ENCODE results near the gene GUF1.

GUF1 gene, protein sequence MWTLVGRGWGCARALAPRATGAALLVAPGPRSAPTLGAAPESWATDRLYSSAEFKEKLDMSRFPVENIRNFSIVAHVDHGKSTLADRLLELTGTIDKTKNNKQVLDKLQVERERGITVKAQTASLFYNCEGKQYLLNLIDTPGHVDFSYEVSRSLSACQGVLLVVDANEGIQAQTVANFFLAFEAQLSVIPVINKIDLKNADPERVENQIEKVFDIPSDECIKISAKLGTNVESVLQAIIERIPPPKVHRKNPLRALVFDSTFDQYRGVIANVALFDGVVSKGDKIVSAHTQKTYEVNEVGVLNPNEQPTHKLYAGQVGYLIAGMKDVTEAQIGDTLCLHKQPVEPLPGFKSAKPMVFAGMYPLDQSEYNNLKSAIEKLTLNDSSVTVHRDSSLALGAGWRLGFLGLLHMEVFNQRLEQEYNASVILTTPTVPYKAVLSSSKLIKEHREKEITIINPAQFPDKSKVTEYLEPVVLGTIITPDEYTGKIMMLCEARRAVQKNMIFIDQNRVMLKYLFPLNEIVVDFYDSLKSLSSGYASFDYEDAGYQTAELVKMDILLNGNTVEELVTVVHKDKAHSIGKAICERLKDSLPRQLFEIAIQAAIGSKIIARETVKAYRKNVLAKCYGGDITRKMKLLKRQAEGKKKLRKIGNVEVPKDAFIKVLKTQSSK
- total RNA-seq: 15.5 to 73.0 (median 47.8) reads per million in 17 experiments

DNA sequence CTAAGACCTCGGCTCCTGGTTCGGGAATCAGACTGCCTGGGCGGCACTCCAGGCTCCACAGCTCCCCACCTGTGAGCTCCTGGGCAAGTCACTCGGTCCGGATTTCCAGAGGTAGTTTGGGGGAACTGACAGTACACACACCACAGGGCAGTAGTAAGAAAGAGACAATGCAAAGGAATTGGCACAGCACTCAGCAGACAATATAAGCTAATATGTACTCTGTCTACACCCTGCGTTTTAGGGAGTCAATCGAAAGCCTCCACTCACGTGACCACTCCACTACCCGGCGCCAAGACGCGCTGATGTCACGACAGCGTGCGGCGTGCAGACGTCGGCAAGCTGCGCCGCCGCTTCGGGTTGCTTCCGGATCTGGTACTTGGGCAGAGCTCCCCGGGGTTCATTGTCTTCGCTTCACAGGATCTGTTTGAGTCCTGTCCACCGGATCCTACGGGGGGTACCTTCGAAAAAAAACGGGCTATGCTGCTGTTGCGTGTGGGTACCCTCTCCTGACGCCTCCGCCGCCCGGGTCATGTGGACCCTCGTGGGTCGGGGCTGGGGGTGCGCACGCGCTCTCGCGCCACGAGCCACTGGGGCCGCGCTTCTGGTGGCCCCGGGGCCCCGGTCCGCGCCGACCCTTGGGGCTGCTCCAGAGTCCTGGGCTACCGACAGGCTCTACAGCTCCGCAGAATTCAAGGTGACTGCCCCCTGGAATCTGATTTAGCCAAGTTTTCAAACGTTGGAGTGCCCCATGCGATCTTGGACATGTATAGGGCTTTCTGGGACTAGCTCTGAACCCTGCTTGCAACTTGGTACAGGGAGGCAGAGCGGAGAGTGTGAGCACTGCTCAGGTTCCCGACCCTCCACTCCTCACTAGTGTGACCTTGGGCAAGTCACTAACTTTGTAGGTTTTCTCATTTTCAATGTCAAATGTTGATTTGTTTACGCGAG is at the start of gene GUF1:
Gene GUF1 (plus strand): TSS at position 327 of the 948 bp plus-strand sequence. CDS start 203 bp downstream, at position 530.
- peak; percentile 95 to 96 (median 96) for DNase-seq

- DNase-seq: peak; percentile 60 to 74 (median 68)
Measured at GRCh38 chr4:44629280-44629866, 48.8 kb upstream of the GUF1 start.

- DNase-seq: no peak
Measured at GRCh38 chr4:44632089-44632488, 46.1 kb upstream of the GUF1 start.

DNA sequence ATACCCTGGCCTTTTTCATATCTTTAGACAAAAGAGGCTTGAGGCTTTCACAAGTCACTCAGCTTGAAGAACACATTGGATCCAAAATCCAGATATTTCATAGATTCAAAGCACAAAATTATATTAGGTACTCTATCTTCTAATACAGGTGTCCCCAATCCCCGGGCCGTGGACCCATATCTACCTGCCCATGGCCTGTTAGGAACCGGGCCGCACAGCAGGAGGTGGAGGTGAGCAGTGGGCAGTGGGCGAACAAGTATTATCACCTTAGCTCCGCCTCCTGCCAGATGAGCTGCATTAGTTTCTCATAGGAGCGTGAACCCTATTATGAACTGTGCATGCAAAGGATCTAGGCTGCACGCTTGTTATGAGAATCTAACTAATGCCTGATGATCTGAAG is 45.5 kb upstream of the GUF1 start:
- DNase-seq: no peak

DNA sequence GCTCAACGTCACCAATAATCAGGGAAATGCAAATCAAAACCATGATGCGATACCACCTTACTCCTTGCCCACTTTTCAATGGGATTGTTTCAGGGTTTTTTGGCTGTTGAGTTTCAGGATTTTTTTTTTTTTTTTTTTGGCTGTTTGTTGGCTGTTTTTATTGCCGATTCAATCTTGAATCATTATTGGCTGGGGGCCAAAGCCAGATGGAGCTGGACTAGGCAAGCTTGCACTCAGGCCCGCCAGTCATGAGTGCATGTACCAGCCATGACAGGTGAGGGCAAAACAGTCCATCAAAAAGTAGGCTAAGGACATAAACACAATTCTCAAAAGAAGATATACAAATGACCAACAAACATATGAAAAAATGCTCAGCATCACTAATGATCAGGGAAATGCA is 40.1 kb upstream of the GUF1 start:
- DNase-seq: no peak

- no peak for DNase-seq
Measured at GRCh38 chr4:44646151-44646550, 32.1 kb upstream of the GUF1 start.

GRCh38 chr4:44651425-44651824 is 26.8 kb upstream of the GUF1 start, which contains the start of gene YIPF7:
YIPF7 (minus strand) TSS chr4:44651625; CDS start chr4:44650100, 1,525 bp downstream.
- no peak for DNase-seq

- DNase-seq: no peak
Measured at GRCh38 chr4:44652002-44652401, 26.2 kb upstream of the GUF1 start.

DNA sequence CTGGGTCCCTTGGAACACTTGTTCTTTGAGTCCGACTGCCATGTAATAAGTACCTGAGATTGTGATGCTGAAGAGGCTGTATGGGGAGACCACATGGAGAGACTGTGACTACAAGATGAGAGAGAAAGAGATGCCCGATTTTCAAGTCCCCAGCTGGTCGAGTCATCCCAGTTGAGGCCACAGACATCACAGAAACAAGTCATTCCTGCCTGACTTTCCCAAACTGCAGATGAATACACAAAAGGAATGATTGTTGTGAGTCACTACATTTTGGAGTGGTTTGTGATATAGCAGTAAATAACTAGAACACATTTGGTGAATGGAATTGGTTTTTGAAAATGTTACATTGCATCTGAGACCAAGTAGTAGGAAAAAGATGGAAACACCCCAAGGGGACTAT is 17.8 kb upstream of the GUF1 start:
- no peak for DNase-seq

DNA sequence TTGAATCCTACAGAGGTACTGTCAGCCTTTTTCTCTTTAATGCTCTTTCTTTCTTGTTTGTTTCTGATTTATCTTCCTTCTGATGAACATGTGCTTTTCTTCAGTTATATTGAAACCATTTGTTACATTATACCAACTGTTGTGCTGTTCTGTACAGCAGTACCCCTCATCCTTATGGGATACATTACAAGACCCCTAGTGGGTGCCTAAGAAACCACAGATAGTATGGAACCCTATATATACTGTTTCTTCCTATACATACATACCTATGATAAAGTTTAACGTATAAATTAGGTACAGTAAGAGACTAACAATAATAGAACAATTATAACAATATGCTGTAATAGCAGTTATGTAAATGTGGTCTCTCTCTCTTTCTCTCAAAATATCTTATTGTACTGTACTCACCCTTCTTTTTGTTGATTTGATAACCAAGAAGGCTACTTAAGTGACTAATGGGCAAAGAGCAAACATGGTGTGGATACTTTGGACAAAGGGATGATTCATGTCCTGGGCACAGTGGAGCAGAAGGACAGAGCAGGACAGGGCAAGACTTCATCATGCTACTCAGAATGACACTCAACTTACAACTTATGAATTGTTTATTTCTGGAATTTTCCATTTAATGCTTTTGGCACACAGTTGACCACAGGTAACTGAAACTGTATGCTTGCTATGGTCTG is 16.1 kb upstream of the GUF1 start:
- DNase-seq: no peak

DNA sequence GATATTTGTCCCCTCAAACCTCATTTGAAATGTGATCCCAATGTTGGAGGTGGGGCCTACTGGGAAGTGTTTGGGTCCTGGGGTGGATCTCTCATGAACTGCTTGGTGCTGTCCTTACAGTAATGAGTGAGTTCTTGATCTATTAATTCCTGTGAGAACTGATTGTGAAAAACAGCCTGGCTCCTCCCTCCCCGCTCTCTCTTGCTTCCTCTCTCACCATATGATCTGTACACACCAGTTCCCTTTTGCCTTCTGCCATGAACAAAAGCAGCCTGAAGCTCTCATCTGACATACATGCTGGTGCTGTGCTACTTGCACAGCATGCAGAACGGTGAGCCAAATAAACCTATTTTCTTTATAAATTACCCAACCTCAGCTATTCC is 15.6 kb upstream of the GUF1 start:
- DNase-seq: peak; percentile 46 to 71 (median 60)

GRCh38 chr4:44663539-44664263 is 14.5 kb upstream of the GUF1 start:
- DNase-seq: no peak

DNA sequence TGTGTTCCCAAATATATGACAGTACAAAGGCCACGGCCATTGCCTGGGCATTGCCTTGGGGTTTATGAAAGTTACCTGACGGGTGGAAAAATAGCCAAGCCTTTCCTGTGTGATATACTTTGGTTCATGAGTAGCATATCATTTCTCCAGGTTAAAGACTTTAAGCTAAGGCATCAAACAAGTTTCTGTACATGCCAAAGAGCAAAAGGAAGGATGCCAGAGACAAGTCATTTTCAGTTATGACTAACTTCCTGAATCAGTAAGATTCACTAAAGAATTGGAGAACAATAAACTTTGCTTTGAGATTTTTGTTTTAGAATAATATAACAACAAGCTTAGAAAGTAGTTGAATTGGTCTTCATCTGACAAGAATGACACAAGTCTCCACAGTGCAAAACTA is 9.7 kb upstream of the GUF1 start:
- DNase-seq: no peak

DNA sequence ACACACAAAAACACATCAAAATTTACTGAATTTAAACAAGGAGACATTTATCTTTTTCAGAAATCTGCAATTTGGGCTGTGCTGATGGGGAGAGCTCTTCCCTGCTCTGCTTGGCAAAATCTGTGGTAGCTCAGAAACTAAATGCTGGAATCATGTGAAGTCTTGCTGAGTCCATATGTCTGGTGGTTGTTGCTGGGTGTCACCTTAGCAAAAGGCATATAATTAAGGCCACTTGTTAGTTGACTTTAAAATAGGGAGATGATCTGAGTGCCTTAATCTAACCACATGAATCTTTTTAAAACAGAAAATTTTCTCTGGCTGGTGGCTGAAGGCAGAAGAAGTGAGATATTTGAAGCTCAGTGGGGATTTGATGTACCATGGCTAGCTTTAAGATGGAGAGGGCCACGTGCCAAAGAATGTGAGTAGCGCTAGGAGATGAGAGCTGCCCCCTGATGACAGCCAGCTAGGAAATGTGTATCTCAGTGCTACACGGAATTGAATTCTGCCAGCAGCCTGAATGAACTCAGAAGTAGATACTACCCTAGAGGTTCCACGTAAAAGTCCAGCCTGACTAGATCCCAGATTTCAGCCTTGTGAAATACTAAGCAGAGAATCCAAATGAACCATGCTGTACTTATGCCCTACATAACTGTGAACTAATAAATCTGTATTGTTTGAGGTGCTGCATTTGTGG is 7.6 kb upstream of the GUF1 start:
- DNase-seq: no peak

- DNase-seq: no peak
Measured at GRCh38 chr4:44671636-44672035, 6.6 kb upstream of the GUF1 start.

DNA sequence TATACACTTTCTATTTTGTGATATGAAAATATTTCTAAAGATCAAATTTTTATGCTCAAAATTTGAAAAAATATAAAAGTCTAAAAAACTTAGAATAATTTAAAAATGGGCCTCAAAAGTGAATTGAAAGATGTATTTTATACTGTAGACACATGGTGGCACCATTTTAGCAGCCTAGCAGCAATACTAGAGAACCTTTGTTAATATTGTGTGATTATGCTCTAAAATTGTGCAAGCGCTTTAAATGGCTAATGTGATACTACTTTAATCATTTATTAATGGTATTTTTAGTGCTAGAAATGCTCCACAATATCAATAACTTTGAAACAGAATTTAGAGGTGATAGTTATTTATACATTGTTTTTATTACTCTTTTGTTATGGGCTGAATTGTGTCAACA is 3.7 kb upstream of the GUF1 start:
- peak in 1 of 4 experiments; percentile 2 for DNase-seq

DNA sequence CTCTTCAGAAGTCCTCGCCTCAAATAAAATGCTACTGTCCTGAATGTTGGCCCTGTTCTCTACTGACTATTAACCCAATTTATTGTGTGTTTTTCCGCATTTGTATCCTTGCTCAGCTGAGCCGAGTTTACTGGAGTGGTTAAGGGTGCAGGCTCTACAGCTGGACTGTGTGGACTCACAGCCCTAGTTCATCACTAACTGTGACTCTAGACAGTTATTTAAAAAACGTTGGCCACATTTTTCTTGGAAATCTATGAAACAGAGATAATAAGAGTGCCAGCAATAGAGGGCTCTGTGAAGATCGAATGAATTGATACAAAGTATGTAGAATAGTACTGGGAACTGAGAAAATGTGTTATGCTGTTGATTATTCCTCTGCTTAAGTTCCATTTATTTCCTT is 2.9 kb upstream of the GUF1 start:
- no peak for DNase-seq

GRCh38 chr4:44679060-44679459 is 840 bp downstream of the GUF1 start:
- peak in 2 of 4 experiments; percentile 27 to 37 for DNase-seq

- DNase-seq: no peak
Measured at GRCh38 chr4:44684648-44685047, 6.4 kb downstream of the GUF1 start.

- no peak for DNase-seq
Measured at GRCh38 chr4:44700427-44700826, 22.2 kb downstream of the GUF1 start.
